HS-27A (cell line): ENCODE results near the gene RRBP1.
"Not testable (repeated sequence)": the region's sequence is repeated elsewhere in the genome, so short reads cannot be mapped to it uniquely, and the experiment has no call there.

Source experiments
- DNase-seq: peaks from one replicate; pipeline ENCODE4 v3.0.0-alpha.2; 2012; ENCODE audit warnings: low read depth, missing footprints

RRBP1 gene

GRCh38 chr20:17708675-17709360, 26.8 kb upstream of the RRBP1 start:
- no peak for DNase-seq

- not testable (repeated sequence) for DNase-seq
Observed at GRCh38 chr20:17707951-17708350, 25.9 kb upstream of the RRBP1 start.

- no peak for DNase-seq
Observed at GRCh38 chr20:17706632-17707031, 24.6 kb upstream of the RRBP1 start.

- no peak for DNase-seq
Observed at GRCh38 chr20:17705916-17706315, 23.9 kb upstream of the RRBP1 start.

GRCh38 chr20:17704589-17705317, 22.7 kb upstream of the RRBP1 start:
- DNase-seq, result no peak

- DNase-seq, result no peak
Observed at GRCh38 chr20:17701826-17702225, 19.8 kb upstream of the RRBP1 start.

GRCh38 chr20:17700637-17701036, 18.6 kb upstream of the RRBP1 start:
- no peak for DNase-seq

GRCh38 chr20:17699931-17700351, 17.9 kb upstream of the RRBP1 start, which contains the start of gene BANF2:
TSS of gene BANF2 (plus strand) at chr20:17699966. CDS start at chr20:17725026, 25,060 bp downstream.
- no peak for DNase-seq

GRCh38 chr20:17698384-17698783, 16.3 kb upstream of the RRBP1 start:
- no peak for DNase-seq

- DNase-seq, result no peak
Observed at GRCh38 chr20:17697171-17697570, 15.1 kb upstream of the RRBP1 start.

- no peak for DNase-seq
Observed at GRCh38 chr20:17696287-17696686, 14.2 kb upstream of the RRBP1 start.

- no peak for DNase-seq
Observed at GRCh38 chr20:17694767-17695166, 12.7 kb upstream of the RRBP1 start.

- no peak for DNase-seq
Observed at GRCh38 chr20:17693444-17694001, 11.5 kb upstream of the RRBP1 start.

- no peak for DNase-seq
Observed at GRCh38 chr20:17691758-17692157, 9.7 kb upstream of the RRBP1 start.

GRCh38 chr20:17690144-17690543, 8.1 kb upstream of the RRBP1 start:
- no peak for DNase-seq

GRCh38 chr20:17688965-17689364, 6.9 kb upstream of the RRBP1 start:
- no peak for DNase-seq

GRCh38 chr20:17687800-17688199, 5.8 kb upstream of the RRBP1 start:
- DNase-seq, result no peak

GRCh38 chr20:17685168-17685567, 3.1 kb upstream of the RRBP1 start:
- no peak for DNase-seq

- no peak for DNase-seq
Observed at GRCh38 chr20:17684077-17684888, 2.2 kb upstream of the RRBP1 start.

GRCh38 chr20:17683218-17684076, 1.4 kb upstream of the RRBP1 start:
- no peak for DNase-seq

- DNase-seq, result no peak
Observed at GRCh38 chr20:17682889-17683198, 802 bp upstream of the RRBP1 start.

- DNase-seq, result no peak
Observed at GRCh38 chr20:17681726-17682102, 328 bp downstream of the RRBP1 start.
